HG02588 (cell line): ENCODE measurements around the gene HTR7.

Experiments
- ATAC-seq: cut with Tn5 transposase; IDR thresholded peaks from one replicate; pipeline ENCODE4 v1.9.1; 2021; ENCODE audit warnings: mild to moderate bottlenecking, moderate library complexity; ENCODE audit not compliant: unreplicated experiment

HTR7 gene

DNA sequence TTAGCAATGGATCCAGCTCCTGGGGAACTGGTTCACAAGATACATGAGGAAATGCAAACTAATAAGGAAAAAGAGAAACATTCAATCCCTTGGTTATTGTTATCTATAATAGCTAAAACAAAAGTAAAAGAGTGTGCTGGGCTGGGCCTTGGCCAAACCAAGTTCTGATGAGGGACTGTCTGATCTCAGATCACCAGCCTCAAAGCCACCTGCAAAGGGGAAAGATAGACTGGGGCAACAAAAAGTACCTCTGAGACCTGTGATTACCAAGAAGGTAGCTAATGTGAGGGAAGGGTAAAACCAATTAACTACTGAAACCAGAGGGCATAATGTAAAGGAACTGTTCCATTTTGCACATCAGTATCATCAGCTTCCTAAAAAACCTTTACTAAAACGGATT, 51.2 kb downstream of the HTR7 start:
- no peak for ATAC-seq

DNA sequence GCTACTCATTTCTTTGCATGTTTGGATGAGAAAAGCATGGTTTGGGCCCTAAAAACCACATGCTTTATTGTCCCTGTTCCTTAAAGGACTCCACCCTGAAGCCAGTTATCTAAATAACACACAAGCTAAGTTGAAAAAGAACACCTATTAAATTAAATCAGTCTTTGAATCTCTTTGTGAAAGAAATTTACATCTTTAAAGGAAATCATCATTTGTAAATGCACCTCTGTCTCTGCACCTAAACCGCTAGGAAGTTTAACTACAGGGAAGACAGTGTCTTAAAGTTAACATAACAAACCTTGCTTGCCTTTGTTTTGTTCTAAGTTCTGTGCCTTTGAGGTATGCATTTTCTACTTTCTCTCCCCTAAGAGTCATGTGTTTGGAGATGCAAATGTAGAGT, 52.6 kb downstream of the HTR7 start:
- ATAC-seq = no peak

DNA sequence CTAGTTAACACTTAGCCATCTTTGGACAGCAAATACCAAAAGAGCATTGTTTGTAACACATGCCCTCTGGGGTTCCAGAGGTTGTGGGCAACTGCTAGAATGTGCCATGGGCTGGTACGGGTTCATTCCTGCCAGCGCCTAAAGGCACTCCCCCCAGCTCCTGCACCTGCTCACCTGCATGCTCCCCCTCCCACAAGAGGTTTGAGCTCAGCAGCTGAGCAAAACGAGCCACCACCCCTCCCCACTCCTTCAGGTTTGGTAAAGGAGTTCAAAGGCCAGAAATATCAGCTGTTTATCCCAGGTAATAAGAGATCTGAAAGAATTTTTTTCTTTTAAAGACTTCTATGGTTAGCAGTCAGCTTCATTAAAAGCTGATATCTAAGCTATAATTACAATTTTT, 53.5 kb downstream of the HTR7 start:
- no peak for ATAC-seq

DNA sequence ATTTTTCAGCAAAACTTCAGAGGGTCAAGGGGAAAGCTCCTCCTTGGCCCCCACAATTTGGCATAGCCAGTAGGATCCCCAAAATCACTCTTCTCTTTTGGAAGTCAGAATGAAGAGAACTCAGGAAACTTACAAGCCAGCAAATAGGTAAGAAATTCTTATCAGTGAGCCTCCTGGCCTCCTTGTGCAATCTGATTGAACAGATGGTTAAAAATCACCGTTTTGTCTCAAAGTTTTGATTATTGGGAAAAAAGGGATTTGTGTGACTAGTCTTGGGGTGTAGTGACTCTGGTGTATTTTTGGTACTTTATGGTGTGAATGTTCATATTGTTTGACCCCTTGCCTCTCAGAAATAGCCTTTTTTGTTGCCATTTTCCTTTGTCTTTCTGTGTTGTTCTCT, 56.2 kb downstream of the HTR7 start:
- no peak for ATAC-seq

DNA sequence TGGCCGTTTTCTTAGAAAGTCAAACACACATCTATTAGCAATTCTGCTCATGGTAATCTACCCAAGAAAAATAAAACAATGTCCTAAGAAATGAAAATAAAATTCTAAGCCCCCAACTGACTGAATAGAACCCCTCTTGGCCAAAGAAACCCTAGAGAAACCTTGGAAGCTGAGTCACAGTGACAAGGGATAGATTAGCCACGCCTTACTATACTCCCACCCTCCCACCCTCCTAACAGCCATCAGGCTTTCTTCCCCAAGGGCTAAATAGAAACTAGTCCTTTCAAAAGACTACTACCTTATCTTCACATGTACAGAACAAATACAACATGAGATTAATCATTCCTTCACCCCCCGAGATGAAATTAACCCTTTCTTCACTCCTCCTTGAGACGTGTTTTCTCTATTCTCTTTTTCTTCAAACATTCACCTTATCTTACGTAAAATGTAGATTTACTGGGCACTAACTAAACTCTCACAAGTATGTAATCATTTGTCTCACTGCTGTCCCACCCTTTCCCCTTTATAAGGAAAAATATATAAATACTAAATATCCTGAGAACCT, 57.5 kb downstream of the HTR7 start:
- ATAC-seq = no peak

DNA sequence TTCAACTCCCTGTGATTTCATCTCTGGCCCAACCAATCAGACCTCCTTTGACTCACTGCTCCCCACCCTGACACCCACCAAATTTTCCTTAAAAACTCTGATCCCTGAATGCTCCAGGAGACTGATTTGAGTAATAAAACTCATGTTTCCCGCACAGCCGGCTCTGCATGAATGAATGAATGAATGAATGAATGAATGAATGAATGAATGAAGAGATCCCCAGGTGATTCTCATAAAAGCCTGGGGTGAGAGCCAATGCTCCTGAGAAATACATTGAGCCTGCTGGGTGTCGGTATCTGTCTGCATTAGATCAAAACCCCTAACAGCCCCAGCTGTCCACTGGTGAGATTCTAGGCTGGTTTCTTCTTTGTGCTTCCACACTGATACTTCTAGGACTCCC, 58.7 kb downstream of the HTR7 start:
- no peak for ATAC-seq

DNA sequence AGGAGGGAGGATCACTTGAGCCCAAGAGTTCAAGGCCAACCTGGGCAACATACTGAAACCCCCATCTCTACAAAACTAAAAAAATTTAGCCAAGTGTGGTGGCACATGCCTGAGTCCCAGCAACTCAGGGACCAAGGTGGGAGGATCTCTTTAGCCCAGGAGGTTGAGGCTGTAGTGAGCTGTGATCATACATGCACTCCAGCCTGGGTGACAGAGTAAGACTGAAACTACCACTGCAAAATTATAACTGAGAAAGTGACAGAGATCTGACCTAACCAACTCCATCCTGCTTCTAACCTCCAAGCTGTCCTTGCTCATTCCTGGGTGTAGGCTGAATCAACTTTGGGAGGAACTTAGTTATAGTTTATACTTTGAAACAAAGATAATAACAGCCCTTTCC, 59.4 kb downstream of the HTR7 start:
- ATAC-seq = no peak

DNA sequence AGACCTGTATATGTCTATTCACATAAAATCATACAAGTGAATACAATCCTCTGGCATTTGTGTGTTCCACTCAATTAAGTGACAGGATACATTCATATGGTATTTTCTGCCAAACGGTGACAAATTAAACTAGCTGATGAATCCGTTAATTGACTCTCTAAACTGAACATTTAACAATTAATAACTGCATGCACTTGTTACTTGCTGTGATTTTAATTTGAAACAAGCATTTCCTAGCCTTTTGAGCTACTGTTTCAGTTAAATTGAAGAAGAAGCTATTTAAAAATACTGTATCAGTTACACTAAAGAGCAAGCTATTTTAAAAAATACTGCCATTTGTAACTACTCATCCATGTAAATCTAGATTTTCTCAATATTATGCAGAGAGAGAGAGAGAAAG, 67.4 kb downstream of the HTR7 start:
- no peak for ATAC-seq

DNA sequence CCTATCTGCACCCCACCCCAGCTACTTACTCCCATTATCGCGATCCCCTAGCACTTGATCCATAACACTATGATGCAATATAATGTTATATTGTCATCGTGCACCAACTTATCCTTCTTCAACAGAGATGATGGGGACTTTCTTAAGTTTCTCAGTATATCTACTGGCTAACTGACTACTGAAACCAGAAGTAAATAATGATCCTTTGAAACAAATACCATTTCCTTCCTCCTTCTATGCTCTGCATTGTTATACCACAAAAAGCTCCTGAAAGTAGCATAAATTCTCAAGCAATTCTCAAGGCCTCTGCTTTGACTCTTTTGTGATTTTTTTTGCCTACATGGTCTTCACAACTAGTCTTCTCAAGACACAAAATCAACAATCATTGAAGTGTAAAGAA, 68.9 kb downstream of the HTR7 start:
- no peak for ATAC-seq

DNA sequence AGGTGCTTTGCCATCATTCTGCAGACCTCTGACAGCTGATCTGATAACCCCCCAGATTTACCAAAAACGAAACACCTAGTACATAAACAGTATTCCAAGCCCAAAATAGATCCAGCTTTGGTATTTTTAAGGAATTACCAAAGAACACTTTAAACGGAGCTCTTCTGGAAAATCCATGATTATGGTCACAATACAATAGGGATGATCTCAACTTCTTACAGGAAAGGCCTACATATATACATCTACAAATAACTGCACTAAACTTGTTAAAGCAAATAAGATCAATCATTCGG, 69.7 kb downstream of the HTR7 start:
- ATAC-seq = no peak

DNA sequence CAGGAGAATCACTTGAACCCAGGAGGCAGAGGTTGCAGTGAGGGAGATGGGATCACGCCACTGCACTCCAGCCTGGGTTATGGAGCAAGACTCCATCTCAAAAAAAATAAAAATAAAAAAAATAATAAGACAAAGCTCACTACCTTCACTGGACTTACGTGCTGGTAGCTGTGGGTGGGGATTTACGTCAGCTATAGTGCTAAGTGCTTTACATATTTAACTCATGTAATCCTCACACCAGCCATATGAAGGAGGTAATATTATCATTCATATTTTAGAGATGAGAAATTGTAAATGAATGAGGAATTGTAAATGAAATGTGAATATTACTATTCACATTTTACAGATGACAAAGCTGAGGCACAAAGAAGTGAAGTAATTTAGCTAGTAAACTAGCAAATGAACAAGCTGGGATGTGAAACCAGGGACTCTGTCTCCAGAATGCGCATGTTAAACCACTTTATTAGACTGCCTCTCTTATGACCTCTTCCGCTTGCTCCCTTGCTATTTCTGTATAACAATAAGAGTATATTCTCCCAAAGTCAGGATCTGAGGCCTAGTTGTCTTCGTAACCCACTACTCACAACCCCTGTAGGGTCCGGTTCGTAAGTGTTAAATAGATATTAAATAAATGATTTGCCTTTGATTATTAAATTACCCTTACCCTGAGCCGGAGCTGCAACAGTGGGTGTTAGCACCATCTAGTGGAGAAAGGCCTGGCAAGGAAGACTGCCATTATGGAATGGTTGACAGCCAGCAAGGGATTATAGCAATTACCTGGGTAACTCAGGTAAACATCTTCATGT, 70.2 kb downstream of the HTR7 start:
- no peak for ATAC-seq

DNA sequence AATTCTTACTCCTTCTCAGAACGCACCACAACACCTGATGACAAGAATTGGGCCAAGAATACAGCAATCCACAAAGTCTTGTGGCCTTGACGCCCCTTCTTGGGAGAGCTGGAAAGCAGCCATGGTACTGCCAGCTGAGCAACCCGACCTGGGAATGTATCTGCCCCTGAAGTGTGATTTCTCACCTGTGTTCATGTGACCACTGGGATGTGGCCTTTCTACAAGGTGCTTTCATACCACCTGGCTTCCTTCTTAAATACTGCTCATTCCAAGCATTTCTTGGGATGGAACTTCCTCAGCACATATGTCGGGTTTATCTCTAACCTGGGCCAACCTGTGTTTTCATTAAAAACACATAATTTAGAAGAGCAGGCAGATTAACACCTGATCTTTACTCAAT, 72.1 kb downstream of the HTR7 start:
- ATAC-seq = no peak

DNA sequence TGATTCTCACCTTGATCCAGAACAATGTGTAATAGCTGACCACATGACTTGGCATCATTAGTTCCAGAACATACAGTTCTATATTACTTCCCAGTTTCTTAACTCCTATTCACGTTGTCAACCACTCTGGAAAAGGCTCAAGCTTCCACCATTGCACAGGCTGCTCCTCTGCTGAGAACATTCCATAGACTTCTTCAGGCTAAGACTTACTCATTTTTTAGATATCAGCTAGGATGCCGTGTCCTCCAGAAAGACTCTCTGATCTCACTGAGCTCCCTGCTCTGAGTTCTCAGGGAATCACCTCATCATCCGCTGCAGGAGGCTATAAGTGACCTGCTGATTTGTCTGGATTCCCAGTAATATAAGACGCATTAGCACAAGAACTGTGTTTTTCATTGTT, 73.1 kb downstream of the HTR7 start:
- ATAC-seq = no peak

DNA sequence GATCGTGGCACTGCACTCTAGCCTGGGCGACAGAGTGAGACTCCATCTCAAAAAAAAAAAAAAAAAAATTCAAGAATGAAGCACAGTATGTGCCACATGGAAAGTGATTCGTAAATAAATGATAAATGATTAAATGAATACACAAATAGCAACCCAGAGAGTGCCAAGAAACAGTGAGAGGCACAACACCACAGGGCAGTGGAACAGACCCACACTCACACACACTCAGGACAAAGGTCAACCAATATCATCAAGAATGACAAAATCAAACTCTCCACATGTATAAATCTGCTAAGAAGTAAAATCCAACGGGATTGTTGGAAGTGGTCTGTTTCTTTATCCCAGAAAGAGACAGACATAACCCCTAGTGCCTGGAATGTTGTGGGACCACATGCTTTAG, 77.4 kb downstream of the HTR7 start:
- no peak for ATAC-seq

DNA sequence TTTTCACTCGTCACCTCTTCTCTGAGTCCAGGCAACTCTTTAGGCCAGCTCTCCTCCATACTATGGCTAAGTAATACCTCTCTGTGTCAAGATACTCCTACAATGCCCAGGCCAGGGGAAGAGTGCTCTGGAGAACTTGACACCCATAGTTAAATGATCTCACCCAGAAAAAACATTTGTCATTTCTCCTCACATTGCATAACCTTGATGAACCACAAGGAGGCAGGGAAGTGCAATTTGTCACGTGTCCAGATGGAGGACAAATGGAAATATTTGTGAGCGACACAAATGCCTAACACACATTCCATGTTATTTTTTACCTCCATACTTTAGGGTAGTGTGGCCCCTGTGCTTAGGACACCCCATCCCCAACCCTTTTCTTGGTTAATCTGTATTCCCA, 78.3 kb downstream of the HTR7 start:
- ATAC-seq = no peak

DNA sequence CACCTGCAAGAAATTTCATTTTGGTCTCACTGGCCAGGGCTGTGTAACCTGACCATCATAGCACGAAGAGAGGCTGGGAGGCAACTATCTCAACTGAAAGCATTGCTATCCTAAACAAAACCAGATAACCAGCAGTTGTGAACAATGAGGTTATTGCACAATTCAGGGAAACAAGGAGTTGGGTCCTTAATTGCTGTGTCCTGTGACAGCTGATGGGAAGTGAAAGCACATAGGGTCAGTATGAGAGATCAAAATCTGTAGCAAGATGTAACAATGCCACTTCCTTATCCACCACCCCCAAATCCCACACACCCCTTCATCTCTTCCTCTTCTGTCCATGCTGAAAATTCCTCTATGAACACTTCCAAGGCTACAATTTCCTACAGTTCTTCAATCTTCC, 80.2 kb downstream of the HTR7 start:
- no peak for ATAC-seq

DNA sequence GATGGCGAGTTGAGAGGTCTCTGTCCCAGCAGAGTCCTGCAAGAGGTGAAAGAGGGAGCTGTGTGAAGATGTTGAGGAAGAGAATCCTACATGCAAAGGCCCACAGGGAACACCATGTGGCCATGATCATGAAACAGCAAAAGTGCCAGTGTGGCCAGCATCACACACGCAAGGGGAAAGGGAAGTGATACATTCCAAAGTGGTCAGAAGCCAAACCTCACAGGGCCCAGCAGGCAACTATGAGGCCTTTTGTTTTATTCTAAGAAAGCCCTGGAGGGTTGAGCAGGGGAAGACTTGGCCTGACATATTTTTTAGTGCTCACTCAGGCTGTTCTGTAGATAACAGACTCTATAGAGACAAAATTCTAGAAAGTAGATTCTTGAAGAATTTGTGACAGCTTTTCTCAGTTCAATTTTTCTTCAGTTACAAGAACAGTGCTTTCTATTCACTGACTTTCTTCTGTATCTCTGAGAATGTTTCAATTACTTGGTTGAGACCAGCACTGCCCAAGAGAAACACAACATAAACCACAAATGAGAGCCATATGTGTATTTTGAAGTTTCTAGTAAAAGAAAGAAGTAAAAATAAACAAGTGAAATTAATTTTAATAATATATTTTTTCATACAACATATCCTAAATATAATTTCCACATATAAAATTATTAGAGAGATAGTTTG, 82.3 kb downstream of the HTR7 start:
- ATAC-seq = no peak

DNA sequence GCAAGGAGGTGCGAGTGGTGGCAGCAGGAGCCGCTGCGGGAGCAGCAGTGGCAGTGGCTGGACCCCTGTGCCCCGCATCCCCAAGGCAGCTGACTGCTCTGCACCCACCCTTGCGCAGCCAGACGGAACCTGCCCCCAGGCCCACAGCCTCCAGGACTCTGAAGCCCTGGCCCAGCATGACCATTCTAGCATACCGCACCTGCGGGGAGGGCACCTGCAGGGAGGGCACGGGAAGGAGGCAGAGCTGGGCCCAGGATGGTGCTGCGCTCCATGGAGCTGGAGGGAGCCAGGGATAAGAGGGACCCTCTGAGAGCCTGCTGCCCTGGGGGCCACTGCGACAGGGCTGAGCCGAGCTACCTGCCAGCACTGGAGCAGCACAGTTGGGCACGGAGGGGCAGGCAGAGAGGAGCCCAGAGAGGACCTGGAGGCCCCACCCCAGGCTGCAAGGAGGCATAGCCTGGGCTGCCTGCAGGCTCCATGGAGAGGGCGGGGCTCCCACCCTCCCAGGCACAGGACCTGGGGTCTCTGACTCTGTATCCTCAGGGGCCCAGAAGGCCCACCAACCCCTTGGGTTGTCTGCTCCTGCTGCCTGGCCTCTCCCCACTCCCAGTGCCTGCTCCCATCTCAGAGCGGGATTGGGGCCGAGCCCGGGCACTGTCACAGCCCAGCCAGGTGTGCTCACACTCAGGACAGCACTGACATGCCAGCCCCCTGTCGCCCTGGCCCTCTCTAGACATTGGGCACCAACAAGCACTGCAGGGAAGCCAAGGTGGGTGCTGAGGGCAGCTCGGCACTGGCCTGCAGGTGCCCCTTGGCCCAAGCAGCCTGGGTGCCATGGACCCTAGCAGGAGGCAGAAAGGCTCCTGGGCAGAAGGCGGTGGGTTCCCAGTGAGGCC, 87.6 kb downstream of the HTR7 start:
- no peak for ATAC-seq

DNA sequence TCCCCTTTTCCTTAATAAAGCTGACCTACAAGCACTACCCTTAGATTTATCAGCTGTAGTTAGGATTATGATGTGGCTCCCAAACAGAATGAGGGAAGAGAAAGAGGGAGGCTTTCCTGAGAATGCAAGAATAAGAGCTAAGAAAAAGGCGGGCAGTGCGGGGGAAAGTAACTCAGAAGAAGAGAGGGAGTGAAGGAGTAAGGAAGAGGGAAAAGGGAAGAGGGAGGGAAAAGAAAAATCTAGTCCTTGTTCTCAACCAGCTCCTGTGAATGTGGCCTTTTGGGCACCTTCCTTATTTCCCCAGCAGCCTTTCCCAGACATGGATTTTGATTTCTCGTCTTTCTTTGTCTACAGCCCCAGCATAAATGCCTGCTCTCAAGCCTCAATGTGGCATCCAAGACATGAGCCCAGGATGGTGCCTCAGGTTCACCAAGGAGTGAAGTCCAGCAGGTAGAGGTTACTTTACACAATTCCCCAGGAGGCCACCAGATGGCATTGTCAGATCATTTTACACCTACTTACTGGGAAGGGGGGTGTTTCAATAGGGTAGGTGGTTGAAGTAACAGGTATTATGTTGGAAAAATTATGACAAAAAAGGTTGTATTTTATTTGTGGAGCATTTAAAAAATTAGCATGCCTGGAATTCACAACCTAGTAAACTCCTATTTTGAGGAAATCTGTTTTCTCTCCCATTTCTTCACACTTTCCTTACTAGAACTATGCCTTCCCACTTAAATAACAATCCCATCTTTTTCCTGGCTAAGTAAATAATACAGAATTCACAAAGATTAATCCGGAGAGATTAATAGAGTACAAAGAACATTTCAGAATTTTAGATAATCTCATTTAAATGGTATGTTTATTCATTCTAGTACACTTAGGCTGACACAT, 106.5 kb downstream of the HTR7 start:
- ATAC-seq = peak; percentile 76

DNA sequence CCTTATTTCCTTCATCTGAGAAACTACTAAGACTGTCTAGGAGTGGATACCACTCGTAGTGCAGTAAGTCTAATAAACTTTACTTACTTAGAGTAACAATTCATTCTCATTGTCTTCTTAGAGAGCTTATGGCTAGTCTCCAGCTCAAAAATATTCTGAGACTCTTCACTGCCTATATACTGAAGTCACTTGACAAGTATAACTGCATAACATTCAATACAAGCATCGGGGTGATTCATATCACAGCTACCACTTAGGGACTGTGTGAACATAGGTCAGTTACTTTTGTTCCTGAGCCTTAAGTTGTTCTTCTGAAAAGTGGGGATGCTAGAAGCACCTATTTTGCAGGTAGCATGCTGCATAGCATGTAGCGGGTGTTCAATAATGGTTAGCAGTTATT, 111.0 kb downstream of the HTR7 start:
- no peak for ATAC-seq

DNA sequence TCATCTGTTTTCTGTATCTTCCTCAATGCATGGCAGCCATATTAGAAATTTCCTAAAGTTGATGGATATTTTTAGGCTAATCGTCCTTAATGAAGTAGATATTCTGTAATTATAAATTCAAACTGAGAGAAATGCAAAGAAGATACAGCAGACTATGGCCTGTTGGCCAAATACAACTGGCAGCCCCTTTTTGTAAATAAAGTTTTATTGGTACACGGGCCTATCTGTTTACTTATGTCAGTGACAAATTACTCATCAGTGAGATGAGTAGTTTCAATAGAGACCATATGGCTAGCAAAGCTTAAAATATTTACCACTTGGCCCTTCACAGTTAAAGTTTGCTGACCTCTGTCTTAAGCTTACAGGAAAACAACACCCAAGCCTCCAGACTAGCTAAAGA, 112.3 kb downstream of the HTR7 start:
- no peak for ATAC-seq
